Retinal pigment epithelial cell (primary cell): ENCODE results near the gene GPR158.
"Not testable (repeated sequence)": the region's sequence is repeated elsewhere in the genome, so short reads cannot be mapped to it uniquely, and the experiment has no call there.

Source experiments
- DNase-seq: peaks from one replicate; pipeline ENCODE4 v3.0.0-alpha.2; 2010; ENCODE audit warnings: low read depth
- H3K4me3 ChIP-seq: 2 replicates; pipeline ENCODE4 v1.5.1; 2011; ENCODE audit warnings: mild to moderate bottlenecking, low read length, control low read depth, moderate library complexity
- TF ChIP-seq, protein P1 (sequence below): conservative IDR thresholded peaks from 2 replicates; pipeline ENCODE4 v1.5.1; 2011; ENCODE audit warnings: low read depth, low read length, control low read depth, inconsistent platforms

Gene GPR158

DNA sequence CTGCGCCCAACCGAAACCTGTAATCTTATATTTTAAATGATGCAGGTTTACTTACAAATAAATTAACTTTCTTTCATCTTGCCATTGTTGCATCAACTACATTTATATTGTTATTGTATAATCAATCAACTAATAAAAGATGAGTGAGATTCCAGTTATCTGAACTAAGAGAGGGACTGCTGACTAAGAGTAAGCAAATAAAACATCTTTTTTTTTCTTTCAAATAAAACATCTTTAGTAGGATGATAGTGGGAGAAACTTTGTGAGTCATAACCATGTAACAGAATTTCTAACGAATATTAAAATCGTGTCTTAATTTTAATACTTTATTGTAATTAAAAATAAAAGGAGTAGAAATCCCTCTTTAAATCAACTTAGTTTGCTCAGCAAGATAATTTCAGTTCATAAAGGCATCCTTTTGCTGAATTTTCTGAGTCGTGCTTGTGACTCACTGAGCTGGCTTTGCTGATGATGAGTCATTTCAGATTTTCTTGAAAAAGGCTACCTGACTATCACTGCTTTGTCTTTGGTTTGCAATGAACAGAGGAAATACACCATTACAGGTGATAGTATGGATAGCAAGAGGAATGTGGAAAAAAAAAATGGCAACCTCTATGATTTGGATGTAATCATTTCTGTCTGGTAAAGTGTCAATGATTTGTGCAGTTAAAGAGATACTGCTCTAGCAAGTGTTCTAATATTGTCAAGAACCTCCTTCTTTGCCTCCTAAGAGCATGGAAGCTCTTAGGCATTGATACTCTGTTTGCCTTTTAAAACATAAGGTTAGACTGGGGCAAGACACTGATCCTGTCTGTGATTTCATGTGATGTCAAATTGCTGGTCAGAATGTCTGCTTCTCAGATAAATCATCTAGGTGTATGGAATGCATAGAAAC, 119.5 kb downstream of the GPR158 start:
- no peak overlapping the region for H3K4me3 ChIP-seq
- TF ChIP-seq, protein P1, sequence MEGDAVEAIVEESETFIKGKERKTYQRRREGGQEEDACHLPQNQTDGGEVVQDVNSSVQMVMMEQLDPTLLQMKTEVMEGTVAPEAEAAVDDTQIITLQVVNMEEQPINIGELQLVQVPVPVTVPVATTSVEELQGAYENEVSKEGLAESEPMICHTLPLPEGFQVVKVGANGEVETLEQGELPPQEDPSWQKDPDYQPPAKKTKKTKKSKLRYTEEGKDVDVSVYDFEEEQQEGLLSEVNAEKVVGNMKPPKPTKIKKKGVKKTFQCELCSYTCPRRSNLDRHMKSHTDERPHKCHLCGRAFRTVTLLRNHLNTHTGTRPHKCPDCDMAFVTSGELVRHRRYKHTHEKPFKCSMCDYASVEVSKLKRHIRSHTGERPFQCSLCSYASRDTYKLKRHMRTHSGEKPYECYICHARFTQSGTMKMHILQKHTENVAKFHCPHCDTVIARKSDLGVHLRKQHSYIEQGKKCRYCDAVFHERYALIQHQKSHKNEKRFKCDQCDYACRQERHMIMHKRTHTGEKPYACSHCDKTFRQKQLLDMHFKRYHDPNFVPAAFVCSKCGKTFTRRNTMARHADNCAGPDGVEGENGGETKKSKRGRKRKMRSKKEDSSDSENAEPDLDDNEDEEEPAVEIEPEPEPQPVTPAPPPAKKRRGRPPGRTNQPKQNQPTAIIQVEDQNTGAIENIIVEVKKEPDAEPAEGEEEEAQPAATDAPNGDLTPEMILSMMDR = no peak
- peak; percentile 56 for DNase-seq

DNA sequence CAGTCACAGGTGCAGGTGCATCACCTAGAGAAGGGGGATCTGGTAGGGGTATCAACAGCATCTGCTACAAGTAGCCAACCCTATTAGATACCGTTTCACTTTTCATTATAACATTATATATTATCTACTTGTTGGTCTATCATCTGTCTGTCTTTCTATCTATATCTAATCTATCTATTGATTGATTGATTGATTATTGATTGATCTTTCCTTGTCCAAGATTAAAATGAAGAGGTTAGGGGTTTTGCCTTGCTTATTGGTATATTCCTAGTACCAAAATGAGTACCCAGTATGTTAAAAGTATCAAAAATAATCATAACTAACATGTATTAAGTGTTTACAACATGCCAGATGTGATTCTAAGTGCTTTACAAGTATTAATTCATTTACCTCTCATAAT, 121.5 kb downstream of the GPR158 start:
- H3K4me3 ChIP-seq = no peak overlapping the region
- DNase-seq = no peak
- TF ChIP-seq, protein P1 = no peak

DNA sequence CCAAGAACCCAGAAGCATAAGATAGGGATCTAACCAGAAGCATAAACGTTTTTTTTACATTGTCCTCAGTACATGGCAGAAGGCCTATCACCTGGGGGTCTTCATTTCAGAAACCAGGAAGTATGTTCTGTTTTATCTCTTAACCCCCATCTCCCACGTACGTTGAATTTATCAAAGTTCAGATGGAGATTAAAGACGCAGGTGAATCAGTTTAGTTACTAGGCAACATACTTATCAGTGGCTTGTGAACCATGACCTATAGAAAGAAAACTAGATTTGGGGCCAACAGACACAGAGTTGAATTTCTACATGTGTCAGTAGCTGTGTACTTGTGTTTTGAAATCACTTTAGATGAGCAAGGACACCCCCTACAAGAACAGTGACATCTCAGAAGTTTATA, 122.7 kb downstream of the GPR158 start:
- TF ChIP-seq, protein P1 = no peak
- no peak overlapping the region for H3K4me3 ChIP-seq
- no peak for DNase-seq

DNA sequence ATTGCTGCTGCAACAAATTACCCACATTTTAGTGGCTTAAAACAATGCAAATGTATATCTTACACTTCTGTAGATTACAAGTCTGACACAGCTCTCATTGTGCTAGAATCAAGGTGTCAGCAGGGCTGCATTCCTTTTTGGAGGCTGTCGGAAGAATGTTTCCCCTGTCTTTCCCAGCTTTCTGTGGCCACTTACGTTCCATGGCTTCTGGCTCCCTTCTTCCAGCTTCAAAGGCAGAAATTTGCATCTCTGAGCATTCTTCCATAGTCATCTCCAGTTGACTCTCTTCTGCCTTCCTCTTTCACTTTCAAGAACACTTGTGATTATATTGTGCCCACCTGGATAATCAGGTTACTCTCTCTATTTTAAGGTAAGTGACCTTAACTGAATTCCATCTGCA, 125.3 kb downstream of the GPR158 start:
- DNase-seq = no peak
- H3K4me3 ChIP-seq = no peak overlapping the region
- TF ChIP-seq, protein P1 = no peak

DNA sequence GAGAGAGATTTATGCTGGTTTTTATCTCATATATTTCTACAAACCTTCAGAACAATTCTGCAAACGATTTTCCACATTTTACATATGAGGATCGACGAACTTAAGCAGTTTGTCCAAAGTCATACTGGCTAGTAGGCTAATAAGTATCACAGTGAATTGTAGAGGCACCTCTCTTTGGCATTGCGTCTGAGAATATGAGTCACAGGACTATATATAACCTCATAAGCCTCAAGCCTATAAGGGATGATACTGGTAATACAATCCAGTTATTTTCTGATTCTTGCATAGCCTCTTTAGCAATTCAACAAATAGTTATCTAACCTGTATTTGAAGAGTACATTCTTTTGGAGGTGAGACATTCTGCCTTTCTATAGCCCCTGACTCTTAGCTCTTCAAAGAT, 129.8 kb downstream of the GPR158 start:
- TF ChIP-seq, protein P1 = no peak
- no peak overlapping the region for H3K4me3 ChIP-seq
- DNase-seq = peak; percentile 26

DNA sequence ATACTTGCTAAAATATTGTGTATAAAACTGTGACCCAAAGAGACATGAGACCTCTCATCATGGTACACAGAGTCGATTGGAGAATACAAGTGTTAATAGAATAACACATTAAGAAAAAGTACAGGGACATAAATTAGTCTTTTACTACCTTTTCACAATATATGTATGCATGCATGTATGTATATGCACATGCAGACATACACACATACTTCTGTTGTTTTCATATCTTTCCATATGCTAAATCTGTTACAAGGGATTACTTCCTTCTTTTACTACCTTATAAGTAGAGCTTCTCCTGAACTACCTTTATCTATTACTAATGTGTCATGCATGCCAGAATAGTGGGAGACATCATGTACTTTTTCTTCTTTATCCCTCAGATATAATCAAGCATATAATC, 131.6 kb downstream of the GPR158 start:
- no peak for DNase-seq
- TF ChIP-seq, protein P1 = no peak
- no peak overlapping the region for H3K4me3 ChIP-seq

DNA sequence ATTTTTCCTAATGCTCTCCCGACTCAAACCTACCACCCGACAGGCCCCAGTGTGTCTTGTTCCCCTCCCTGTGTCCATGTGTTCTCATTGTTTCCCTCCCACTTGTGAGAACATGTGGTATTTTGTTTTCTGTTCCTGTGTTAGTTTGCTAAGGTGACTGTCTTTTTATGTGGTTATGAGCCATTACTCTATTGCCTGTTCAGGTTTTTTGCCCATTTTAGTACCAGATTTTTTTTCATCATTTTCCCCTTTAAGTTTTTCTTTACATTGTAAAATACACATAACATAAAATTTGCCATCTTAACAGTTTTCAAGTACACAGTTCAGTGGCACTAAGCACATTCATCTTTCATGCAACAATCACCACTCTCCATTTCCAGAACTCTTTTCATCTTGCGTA, 133.5 kb downstream of the GPR158 start:
- H3K4me3 ChIP-seq = no peak overlapping the region
- TF ChIP-seq, protein P1 = no peak
- no peak for DNase-seq

DNA sequence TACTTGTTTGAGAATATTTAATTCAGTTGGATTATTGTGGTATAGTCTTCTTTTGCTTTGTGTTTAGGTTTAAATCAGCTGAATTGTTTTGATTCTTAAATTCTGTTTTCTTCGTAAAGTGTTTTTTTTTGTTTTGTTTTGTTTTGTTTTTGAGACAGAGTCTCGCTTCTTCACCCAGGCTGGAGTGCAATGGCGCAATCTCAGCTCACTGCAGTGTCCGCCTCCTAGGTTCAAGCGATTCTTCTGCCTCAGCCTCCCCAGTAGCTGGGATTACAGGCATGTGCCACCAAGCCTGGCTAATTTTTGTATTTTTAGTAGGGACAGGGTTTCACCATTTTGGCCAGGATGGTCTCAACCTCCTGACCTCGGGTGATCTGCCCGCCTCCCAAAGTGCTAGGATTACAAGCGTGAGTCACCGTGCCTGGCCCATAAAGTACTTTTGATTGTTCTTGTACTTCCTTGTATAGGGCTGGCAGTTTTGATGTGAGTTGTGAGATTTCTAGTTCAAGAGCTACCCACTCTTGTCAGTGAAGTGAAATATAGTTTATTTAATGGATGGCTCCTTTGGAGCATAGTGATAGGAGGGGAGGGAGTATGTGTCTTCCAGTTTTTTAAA, 142.9 kb downstream of the GPR158 start:
- not testable (repeated sequence) for H3K4me3 ChIP-seq, DNase-seq
